Measurements from ENCODE around the gene TRMT1. TPM values are rescaled to one million over a fixed set of nuclear protein-coding genes. Genes with fewer than 3 reads are reported as not detected.
"Not testable (repeated sequence)": the region's sequence is repeated elsewhere in the genome, so short reads cannot be mapped to it uniquely, and the experiment has no call there.

The TRMT1 gene
- 81.6 and 91.8 TPM in 2 replicates for total RNA-seq
- 47.6 TPM for total RNA-seq (2013)
- 281 and 284 TPM in 2 replicates for polyA plus RNA-seq
- polyA minus RNA-seq: 47.2 and 83.0 TPM in 2 replicates

GRCh38 chr19:13116282-13117175 is at the start of gene TRMT1:
TRMT1 (minus strand) TSS chr19:13116740; CDS start chr19:13116399, 341 bp downstream.
- peak within 1 kb of the TSS; percentile 92 for H3K4me2 ChIP-seq (replicated peaks; ENCODE audit: low read depth, low read length, poor library complexity, severe bottlenecking)
- Mint-ChIP-seq H3K9me3 (ENCODE audit: insufficient read depth) (no peaks in the 10 kb centered on the region), H3K27ac (peak within 1 kb of the TSS; percentile 95), H3K27me3 (no peaks in the 10 kb centered on the region), H3K4me1 (peaks cover 44% of the 10 kb centered on the region), H3K4me3 (peak within 1 kb of the TSS; percentile 99)
- POLR2A ChIA-PET: interaction anchor here (0.8 to 4.8 kb wide), 7 partner anchors 12 to 42 kb away, joined by 3 to 80 read pairs (median 22); partner anchors contain the start of genes IER2, LYL1 and STX10
- intact Hi-C loops (cut with micrococcal nuclease): loop anchor here (1.0 to 5.0 kb wide), 2 partner anchors 12 to 91 kb away; no protein-coding TSS in a partner anchor
- H3K27ac ChIP-seq (ENCODE audit: low read length in 2 of 2): peak within 1 kb of the TSS; percentile 47 to 81
- H4K20me1 ChIP-seq (ENCODE audit: control insufficient read depth, insufficient read depth, low read length, poor library complexity, severe bottlenecking): peaks cover 29% of the 10 kb centered on the region
- peak within 1 kb of the TSS; percentile 86 for H2AFZ ChIP-seq (ENCODE audit: insufficient read depth, low read depth, low read length, poor library complexity, severe bottlenecking)
- peak; percentile 72 for ATAC-seq (ENCODE audit: low read depth)
- peak within 1 kb of the TSS; percentile 77 to 97 (median 85) for H3K4me3 ChIP-seq (ENCODE audit: control extremely low read depth in 1 of 5, extremely low read depth in 1 of 5, insufficient read depth in 1 of 5, low read depth in 2 of 5, low read length in 4 of 5)
- H3K27me3 ChIP-seq (replicated peaks in 1 of 4; ENCODE audit: control extremely low read depth in 1 of 4, control insufficient read depth in 3 of 4, insufficient read depth in 4 of 4, low read length in 3 of 4): no peaks in the 10 kb centered on the region
- 0% methylated on average over 45 of the region's 51 CpGs for WGBS (ENCODE audit: insufficient coverage)
- peak; percentile 93 for DNase-seq
- H3K36me3 ChIP-seq (replicated peaks in 1 of 2; ENCODE audit: control extremely low read depth in 1 of 2, control insufficient read depth in 1 of 2, extremely low read depth in 1 of 2, insufficient read depth in 2 of 2, low read length in 1 of 2): peaks cover 0 to 17% of the 10 kb centered on the region in 2 experiments
- H3K9ac ChIP-seq (ENCODE audit: low read length): peak within 1 kb of the TSS; percentile 93
- H3K9me3 ChIP-seq (ENCODE audit: control extremely low read depth in 1 of 3, control insufficient read depth in 2 of 3, insufficient read depth in 1 of 3, low read length in 2 of 3): no peaks in the 10 kb centered on the region
- no peak for TF ChIP-seq CTCF (IDR thresholded peaks at IDR 0.05)
- no peak for TF ChIP-seq EZH2 (IDR thresholded peaks at IDR 0.05; ENCODE audit: borderline replicate concordance, insufficient read depth, low read depth, low read length, poor library complexity, severe bottlenecking)
- peaks cover 26 to 40% of the 10 kb centered on the region in 2 donors for H3K4me1 ChIP-seq (ENCODE audit: control insufficient read depth in 2 of 2, insufficient read depth in 2 of 2, low read length in 2 of 2)
- peaks cover 75% of the 10 kb centered on the region for H3K79me2 ChIP-seq (ENCODE audit: control insufficient read depth, insufficient read depth, low read length)
- CTCF ChIA-PET: interaction anchor here (0.7 to 3.2 kb wide), 11 partner anchors 11 to 175 kb away, joined by 4 to 31 read pairs (median 11); no protein-coding TSS in a partner anchor

- intact Hi-C loops (cut with micrococcal nuclease): loop anchor here (2.0 kb wide), 2 partner anchors 15 to 43 kb away; partner anchors contain the start of genes IER2 and STX10
- not testable (repeated sequence) for ATAC-seq (ENCODE audit: low read depth); H4K20me1 ChIP-seq (ENCODE audit: control insufficient read depth, insufficient read depth, low read length, poor library complexity, severe bottlenecking); H3K9ac ChIP-seq (ENCODE audit: low read length); H3K36me3 ChIP-seq (replicated peaks in 1 of 2; ENCODE audit: control extremely low read depth in 1 of 2, control insufficient read depth in 1 of 2, extremely low read depth in 1 of 2, insufficient read depth in 2 of 2, low read length in 1 of 2); H3K4me2 ChIP-seq (replicated peaks; ENCODE audit: low read depth, low read length, poor library complexity, severe bottlenecking); H3K4me3 Mint-ChIP-seq; H3K4me3 ChIP-seq (ENCODE audit: control extremely low read depth in 1 of 5, extremely low read depth in 1 of 5, insufficient read depth in 1 of 5, low read depth in 2 of 5, low read length in 4 of 5); H2AFZ ChIP-seq (ENCODE audit: insufficient read depth, low read depth, low read length, poor library complexity, severe bottlenecking); H3K9me3 ChIP-seq (ENCODE audit: control extremely low read depth in 1 of 3, control insufficient read depth in 2 of 3, insufficient read depth in 1 of 3, low read length in 2 of 3); DNase-seq; H3K27me3 Mint-ChIP-seq; H3K9me3 Mint-ChIP-seq (ENCODE audit: insufficient read depth); H3K27me3 ChIP-seq (replicated peaks in 1 of 4; ENCODE audit: control extremely low read depth in 1 of 4, control insufficient read depth in 3 of 4, insufficient read depth in 4 of 4, low read length in 3 of 4)
- POLR2A ChIA-PET: interaction anchor here (0.6 to 7.1 kb wide), 10 partner anchors 9 to 583 kb away, joined by 3 to 116 read pairs (median 5); partner anchors contain the start of genes IER2 and STX10
- Histone ChIP-seq H3K4me1 (ENCODE audit: control insufficient read depth in 2 of 2, insufficient read depth in 2 of 2, low read length in 2 of 2) (peaks cover 87 to 100% of the 10 kb centered on the region in 2 donors), H3K79me2 (ENCODE audit: control insufficient read depth, insufficient read depth, low read length) (peaks cover 19% of the 10 kb centered on the region), H3K27ac (ENCODE audit: low read length in 2 of 2) (peak overlapping the region in 1 of 2 donors; percentile 94)
- WGBS (ENCODE audit: insufficient coverage): 100% methylated on average over 2 of the region's 3 CpGs
- H3K4me1 Mint-ChIP-seq: peaks cover 76% of the 10 kb centered on the region
- CTCF ChIA-PET: interaction anchor here (0.7 to 12.6 kb wide), 6 partner anchors 10 to 95 kb away, joined by 3 to 154 read pairs (median 6); no protein-coding TSS in a partner anchor
- H3K27ac Mint-ChIP-seq: peak overlapping the region; percentile 97
Measured at GRCh38 chr19:13166151-13166550, 49.6 kb upstream of the TRMT1 start.

Measured in B cell (primary cell).